Measurements from ENCODE around the gene CDYL2.

DNA sequence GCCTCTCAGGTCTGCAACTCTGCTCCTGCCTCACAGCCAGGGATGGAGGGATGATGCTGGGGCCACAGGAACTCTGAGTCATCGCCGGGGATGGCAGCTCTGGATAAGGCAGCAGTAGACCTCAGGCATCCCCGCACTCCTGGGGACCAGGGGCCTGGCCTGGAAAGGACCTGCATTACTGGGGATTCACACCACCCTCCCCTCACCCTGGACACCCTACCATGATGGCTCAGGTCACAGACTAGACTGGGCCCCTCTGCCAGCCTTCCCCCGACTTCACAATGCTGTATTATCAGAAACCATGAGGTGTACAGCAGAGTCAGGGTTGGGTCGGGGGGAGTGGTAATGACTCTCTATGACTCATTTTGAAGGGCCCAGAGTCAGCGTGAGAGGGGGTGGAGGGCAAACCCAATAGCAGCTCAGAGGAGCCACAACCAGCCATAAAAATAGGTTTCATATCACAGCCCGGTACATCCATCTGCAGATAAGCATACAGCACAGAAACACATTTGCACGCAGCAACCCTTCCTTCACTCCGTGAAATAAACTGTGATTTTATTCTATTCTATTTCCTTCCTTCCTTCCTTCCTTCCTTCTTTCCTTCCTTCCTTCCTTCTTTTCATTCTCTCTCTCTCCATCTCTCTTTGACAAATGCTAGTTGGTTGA lies 234.8 kb downstream of the CDYL2 start:
- TF ChIP-seq POLR2A (IDR thresholded peaks at IDR 0.05; ENCODE audit: low read depth, low read length), result no peak
- no peak for TF ChIP-seq POLR2AphosphoS5 (IDR thresholded peaks at IDR 0.05; ENCODE audit: low read depth, low read length)
- no peak for TF ChIP-seq TAF1 (IDR thresholded peaks at IDR 0.05; ENCODE audit: borderline replicate concordance, low read depth, low read length)
